Osteoblast (primary cell): ENCODE measurements around the gene SEC24B. TPM values are rescaled to one million over a fixed set of nuclear protein-coding genes. Genes with fewer than 3 reads are reported as not detected.

Source experiments
- DNase-seq: peaks from one replicate; pipeline ENCODE4 v3.0.0; 2011; ENCODE audit warnings: low spot score, mixed read lengths; ENCODE audit not compliant: insufficient read length; ENCODE audit errors: missing footprints
- H2AFZ ChIP-seq: 2 replicates; pipeline ENCODE4 v1.6.0; 2011; ENCODE audit warnings: mild to moderate bottlenecking, low read length
- H3K27ac ChIP-seq: 2 replicates; pipeline ENCODE4 v1.5.1; 2011; ENCODE audit warnings: mild to moderate bottlenecking, low read depth, low read length, moderate library complexity
- H3K27me3 ChIP-seq: 2 replicates; pipeline ENCODE4 v1.6.0; 2012; ENCODE audit warnings: mild to moderate bottlenecking, control low read depth, inconsistent platforms, low read length, moderate library complexity; ENCODE audit not compliant: insufficient read depth
- H3K36me3 ChIP-seq: 2 replicates; pipeline ENCODE4 v1.5.1; 2011; ENCODE audit warnings: mild to moderate bottlenecking, low read length, control low read depth, moderate library complexity; ENCODE audit not compliant: insufficient read depth
- H3K4me1 ChIP-seq: 2 replicates; pipeline ENCODE4 v1.5.1; 2011; ENCODE audit warnings: mild to moderate bottlenecking, low read length, control low read depth, moderate library complexity; ENCODE audit not compliant: insufficient read depth
- H3K4me2 ChIP-seq: 2 replicates; pipeline ENCODE4 v1.6.0; 2011; ENCODE audit warnings: mild to moderate bottlenecking, low read length; ENCODE audit not compliant: insufficient read depth
- H3K4me3 ChIP-seq: fragments of 200-600 bp; sonication (generic); 3 replicates; pipeline ENCODE4 v1.5.1; 2012; ENCODE audit warnings: mild to moderate bottlenecking, low read length, inconsistent platforms; ENCODE audit not compliant: insufficient read depth
- H3K79me2 ChIP-seq: 2 replicates; pipeline ENCODE4 v1.6.0; 2012; ENCODE audit warnings: mild to moderate bottlenecking, low read length, control low read depth, inconsistent platforms; ENCODE audit not compliant: insufficient read depth
- H3K9me3 ChIP-seq: 2 replicates; pipeline ENCODE4 v1.5.1; 2011; ENCODE audit warnings: low read depth, low read length, control low read depth
- H4K20me1 ChIP-seq: 2 replicates; pipeline ENCODE4 v1.6.0; 2012; ENCODE audit warnings: mild to moderate bottlenecking, low read length, control low read depth; ENCODE audit not compliant: insufficient read depth
- total RNA-seq: library from RNA; depleted of rRNA; stranded (reverse); fragments of >200 nt; gene quantifications from 2 replicates; pipeline ENCODE4 v1.2.3, GENCODE V29; 2012
- TF ChIP-seq, protein P1 (sequence below): IDR thresholded peaks from 2 replicates; pipeline ENCODE4 v1.5.1; 2011; ENCODE audit warnings: mild to moderate bottlenecking, low read depth, low read length, moderate library complexity; ENCODE audit errors: extremely low read depth

Gene SEC24B
- total RNA-seq, 1 donor = 18.1 TPM

DNA sequence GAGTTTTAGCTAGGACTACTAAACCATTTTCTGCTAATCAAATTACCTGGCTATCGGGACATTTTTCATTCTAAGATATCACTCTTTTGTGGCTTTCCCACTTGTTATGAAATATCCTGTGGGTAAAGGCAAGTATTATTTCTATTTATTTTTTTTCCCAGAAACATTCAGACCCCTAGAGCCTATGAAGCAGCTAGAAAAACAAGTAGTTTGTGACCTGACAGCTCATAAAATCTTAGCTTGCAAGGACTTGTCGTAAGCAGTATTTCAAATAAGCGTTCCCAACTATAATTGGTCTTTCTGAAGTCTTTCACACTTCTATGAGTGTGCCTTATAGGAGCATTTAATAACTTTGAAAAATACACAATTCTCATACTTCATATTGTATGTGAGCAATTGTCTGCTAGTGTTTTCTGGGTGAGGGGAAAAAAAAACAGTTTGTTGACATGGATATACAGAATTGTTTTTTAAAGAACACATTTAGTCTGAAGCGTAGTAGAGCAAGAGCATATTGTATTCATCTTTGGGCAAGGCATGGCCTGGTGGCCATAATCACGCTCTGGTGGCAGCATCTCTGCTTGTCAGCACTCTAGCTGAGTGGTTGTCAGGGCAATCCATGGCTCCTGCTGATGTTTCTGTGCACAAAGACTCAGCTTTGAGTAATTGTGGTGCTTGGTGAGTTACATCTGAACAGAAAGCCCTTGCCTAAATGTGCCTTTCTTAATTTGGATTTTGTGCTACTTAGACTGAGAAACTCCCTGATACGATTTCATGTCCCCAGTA lies 129.0 kb downstream of the SEC24B start:
- Histone ChIP-seq H3K27ac (no peak overlapping the region), H3K4me1 (peaks cover 10% of the 10 kb centered on the region), H3K4me2 (no peak overlapping the region), H2AFZ (no peak overlapping the region), H3K36me3 (no peaks in the 10 kb centered on the region), H3K27me3 (no peaks in the 10 kb centered on the region), H3K9me3 (no peaks in the 10 kb centered on the region), H3K4me3 (no peak overlapping the region), H4K20me1 (no peaks in the 10 kb centered on the region), H3K79me2 (peaks cover 17% of the 10 kb centered on the region)
- TF ChIP-seq, protein P1, sequence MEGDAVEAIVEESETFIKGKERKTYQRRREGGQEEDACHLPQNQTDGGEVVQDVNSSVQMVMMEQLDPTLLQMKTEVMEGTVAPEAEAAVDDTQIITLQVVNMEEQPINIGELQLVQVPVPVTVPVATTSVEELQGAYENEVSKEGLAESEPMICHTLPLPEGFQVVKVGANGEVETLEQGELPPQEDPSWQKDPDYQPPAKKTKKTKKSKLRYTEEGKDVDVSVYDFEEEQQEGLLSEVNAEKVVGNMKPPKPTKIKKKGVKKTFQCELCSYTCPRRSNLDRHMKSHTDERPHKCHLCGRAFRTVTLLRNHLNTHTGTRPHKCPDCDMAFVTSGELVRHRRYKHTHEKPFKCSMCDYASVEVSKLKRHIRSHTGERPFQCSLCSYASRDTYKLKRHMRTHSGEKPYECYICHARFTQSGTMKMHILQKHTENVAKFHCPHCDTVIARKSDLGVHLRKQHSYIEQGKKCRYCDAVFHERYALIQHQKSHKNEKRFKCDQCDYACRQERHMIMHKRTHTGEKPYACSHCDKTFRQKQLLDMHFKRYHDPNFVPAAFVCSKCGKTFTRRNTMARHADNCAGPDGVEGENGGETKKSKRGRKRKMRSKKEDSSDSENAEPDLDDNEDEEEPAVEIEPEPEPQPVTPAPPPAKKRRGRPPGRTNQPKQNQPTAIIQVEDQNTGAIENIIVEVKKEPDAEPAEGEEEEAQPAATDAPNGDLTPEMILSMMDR = no peak
- no peak for DNase-seq

DNA sequence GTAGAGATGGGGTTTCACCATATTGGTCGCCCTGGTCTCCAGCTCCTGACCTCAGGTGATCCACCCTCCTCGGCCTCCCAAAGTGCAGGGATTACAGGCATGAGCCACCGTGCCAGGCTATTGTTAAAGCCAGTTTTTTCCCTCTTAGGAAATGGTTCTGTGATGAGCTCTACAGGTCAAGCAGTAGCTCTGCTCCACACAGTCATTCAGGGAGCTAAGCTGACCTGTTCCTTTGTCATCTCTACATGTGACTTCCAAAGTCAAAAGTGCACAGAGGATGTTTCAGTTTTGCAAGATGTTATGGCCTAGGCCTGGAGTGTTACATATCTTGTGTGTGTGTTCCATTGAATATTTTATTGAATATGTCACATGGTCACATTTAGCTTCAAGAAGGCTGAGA lies 137.9 kb downstream of the SEC24B start:
- peaks cover 6% of the 10 kb centered on the region for H3K79me2 ChIP-seq
- H3K4me2 ChIP-seq = no peak overlapping the region
- no peaks in the 10 kb centered on the region for H3K27me3 ChIP-seq
- no peak overlapping the region for H2AFZ ChIP-seq
- H3K4me3 ChIP-seq = no peak overlapping the region
- TF ChIP-seq, protein P1 = no peak
- no peak for DNase-seq
- H3K4me1 ChIP-seq = no peaks in the 10 kb centered on the region
- H4K20me1 ChIP-seq = peaks cover 2% of the 10 kb centered on the region
- H3K36me3 ChIP-seq = no peaks in the 10 kb centered on the region
- no peaks in the 10 kb centered on the region for H3K9me3 ChIP-seq
- no peak overlapping the region for H3K27ac ChIP-seq

DNA sequence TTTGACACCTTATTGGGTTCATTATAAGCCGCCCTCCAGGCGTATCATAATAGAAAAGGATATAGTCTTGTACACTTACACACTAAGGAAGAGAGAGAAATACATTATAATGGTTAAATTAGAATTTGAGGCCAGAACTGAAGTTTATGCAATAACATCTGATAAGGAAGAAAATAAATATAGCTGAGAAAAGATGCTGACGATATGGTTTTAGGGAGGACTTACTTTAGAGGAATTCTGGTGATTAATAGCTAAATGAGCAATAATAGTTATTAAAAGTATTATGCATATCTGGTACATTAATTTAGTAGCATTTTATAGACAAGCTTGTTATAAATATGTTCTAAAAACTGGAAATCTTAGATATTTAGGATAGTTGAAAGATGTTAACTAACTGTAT lies 138.5 kb downstream of the SEC24B start:
- H3K9me3 ChIP-seq = no peaks in the 10 kb centered on the region
- no peaks in the 10 kb centered on the region for H3K27me3 ChIP-seq
- no peak for DNase-seq
- H3K4me1 ChIP-seq = no peaks in the 10 kb centered on the region
- H3K36me3 ChIP-seq = no peaks in the 10 kb centered on the region
- H4K20me1 ChIP-seq = peaks cover 2% of the 10 kb centered on the region
- H3K4me3 ChIP-seq = no peak overlapping the region
- TF ChIP-seq, protein P1 = no peak
- H3K4me2 ChIP-seq = no peak overlapping the region
- H3K27ac ChIP-seq = no peak overlapping the region
- H2AFZ ChIP-seq = no peak overlapping the region
- H3K79me2 ChIP-seq = peaks cover 6% of the 10 kb centered on the region

DNA sequence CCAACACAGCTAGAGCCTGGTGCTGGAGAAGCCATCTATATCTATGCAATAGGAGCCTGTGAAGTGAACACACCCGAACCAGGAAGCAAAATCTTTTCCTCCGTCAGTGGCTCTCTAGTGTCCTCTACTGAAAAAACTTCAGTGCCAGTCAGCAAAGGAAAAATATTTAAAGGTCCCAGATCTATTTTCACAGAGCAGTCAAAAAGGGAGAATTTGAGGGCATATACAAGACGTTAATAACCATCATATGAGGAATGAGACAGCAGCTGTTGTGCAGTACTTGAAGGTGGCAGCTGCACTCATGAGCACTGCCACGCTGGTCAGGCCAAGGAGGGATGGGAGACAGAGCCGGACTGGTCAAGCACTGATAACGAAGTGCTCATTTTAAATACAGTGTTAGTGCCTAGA lies 140.8 kb downstream of the SEC24B start:
- TF ChIP-seq, protein P1 = peak; percentile 26
- Histone ChIP-seq H3K27me3 (no peaks in the 10 kb centered on the region), H2AFZ (no peak overlapping the region), H3K27ac (no peak overlapping the region), H4K20me1 (peaks cover 2% of the 10 kb centered on the region), H3K4me1 (no peaks in the 10 kb centered on the region), H3K79me2 (peaks cover 6% of the 10 kb centered on the region), H3K9me3 (no peaks in the 10 kb centered on the region), H3K4me2 (no peak overlapping the region), H3K4me3 (no peak overlapping the region), H3K36me3 (no peaks in the 10 kb centered on the region)
- no peak for DNase-seq
